CD4-positive, alpha-beta T cell treated with Interleukin-15 for 1 hour (primary cell): ENCODE data around the gene UGT1A1.

Experiments used
- DNase-seq: peaks from one replicate; pipeline ENCODE4 v3.0.0-alpha.2; 2020

Gene UGT1A1

DNA sequence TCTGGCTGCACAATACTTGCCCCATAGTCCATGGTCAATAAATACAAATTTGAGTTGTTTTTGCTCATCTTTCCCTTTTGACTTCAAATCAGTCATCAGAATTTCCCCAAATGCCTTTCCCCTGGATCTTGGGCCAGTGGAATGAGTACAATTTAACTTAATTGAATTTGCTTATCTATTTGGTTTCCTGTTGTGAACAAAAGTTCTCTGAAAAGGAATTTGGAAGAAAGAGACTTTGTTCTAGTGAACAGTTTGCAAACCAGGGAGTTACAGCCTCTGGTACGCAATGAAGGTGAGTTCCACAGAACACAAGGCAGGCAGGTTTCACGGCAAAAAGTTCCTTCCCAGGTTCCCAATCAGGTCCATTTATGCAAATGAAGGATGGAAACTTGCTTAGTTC is 1.2 kb upstream of the UGT1A1 start:
- DNase-seq = no peak

- DNase-seq = no peak
Measured at GRCh38 chr2:233761040-233761769, 1.1 kb downstream of the UGT1A1 start.

- no peak for DNase-seq
Measured at GRCh38 chr2:233764264-233764663, 4.2 kb downstream of the UGT1A1 start.

GRCh38 chr2:233764761-233765160 is 4.7 kb downstream of the UGT1A1 start:
- DNase-seq = no peak

DNA sequence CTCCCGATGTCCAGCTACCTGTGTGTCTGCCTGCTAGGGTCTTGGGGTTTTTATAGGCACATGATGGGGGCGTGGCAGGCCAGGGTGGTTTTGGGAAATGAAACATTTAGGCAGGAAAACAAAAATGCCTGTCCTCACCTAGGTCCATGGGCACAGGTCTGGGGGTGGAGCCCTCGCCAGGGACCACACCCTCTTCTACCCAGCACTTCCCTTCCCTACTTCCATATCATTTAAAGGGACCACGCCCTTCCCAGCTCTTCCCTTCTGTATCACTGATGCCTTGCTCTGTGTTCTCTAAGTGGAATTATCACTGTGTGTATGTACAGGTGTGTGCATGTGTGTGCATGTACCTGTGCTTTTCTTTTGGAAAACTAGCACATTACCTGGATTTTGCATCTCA is 6.3 kb downstream of the UGT1A1 start:
- no peak for DNase-seq

DNA sequence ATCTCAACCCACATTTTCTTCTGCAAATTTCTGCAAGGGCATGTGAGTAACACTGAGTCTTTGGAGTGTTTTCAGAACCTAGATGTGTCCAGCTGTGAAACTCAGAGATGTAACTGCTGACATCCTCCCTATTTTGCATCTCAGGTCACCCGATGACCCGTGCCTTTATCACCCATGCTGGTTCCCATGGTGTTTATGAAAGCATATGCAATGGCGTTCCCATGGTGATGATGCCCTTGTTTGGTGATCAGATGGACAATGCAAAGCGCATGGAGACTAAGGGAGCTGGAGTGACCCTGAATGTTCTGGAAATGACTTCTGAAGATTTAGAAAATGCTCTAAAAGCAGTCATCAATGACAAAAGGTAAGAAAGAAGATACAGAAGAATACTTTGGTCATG is 8.0 kb downstream of the UGT1A1 start:
- DNase-seq = no peak

- no peak for DNase-seq
Measured at GRCh38 chr2:233769260-233769659, 9.2 kb downstream of the UGT1A1 start.

GRCh38 chr2:233772153-233772552 is 12.1 kb downstream of the UGT1A1 start:
- no peak for DNase-seq

- DNase-seq = no peak
Measured at GRCh38 chr2:233772583-233772982, 12.5 kb downstream of the UGT1A1 start.

- DNase-seq = no peak
Measured at GRCh38 chr2:233773854-233774253, 13.8 kb downstream of the UGT1A1 start.

- no peak for DNase-seq
Measured at GRCh38 chr2:233775414-233775813, 15.3 kb downstream of the UGT1A1 start.

- no peak for DNase-seq
Measured at GRCh38 chr2:233778030-233778429, 18.0 kb downstream of the UGT1A1 start, which contains the start of gene MROH2A. Gene MROH2A, plus strand, starts transcription at chr2:233778330. Its CDS starts 1,029 bp downstream, at chr2:233779359.

DNA sequence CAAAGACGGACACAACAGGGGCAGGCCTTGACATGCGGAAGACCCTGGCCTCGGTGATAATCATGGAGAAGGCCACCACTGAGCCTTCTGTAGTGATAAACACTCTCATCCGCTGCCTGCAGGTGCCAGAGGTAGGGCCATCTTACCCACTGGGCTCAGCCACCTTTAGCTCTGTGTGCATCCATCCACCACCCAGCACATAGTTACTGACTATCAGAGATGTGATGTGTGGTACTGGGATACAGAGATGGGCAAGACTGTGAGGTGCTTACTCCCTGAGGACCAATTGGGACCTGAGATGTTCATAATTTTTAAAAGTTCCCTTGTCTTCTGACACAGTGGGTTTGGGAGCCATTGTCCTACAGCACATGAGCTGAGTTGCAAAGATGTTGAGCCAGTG is 19.7 kb downstream of the UGT1A1 start:
- no peak for DNase-seq

GRCh38 chr2:233780771-233781170 is 20.7 kb downstream of the UGT1A1 start:
- no peak for DNase-seq

GRCh38 chr2:233789554-233789953 is 29.5 kb downstream of the UGT1A1 start:
- no peak for DNase-seq

DNA sequence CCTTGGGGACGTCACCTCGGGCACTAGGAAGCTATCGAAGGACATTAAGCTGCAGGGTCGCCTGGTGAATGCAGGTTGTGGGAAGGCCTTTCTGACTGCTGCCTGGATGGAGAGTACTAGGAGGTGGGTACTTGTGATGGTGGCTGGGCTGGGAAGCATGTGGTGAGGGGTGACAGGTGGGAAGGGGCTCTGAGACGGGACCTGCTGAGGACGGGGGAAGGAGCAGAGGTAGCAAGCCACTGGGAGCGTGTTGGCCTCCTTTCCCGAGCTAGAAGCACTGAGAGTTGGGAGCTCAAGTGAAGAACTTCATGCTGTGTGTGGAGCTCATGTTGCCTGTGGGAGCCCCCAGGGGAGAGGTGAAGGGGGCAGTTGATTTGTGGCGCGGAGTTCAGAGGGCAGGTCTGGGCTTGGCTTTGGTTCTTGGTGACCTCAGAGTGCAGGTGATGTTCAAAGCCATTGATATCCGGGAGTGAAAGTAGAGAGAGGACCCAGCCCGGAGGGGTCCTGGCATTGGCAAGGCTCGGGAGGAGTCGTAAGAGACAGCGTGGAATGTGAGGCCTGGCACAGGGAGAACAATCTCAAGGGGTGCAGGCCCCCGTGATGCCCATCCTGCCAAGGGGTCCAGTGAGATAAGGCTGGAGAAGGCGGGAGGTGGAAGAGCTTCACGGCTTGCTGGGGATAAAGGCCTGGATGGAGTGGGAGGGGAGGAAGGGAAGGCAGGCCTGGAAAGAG is 31.2 kb downstream of the UGT1A1 start:
- DNase-seq = no peak

- DNase-seq = no peak
Measured at GRCh38 chr2:233791883-233792329, 31.8 kb downstream of the UGT1A1 start.

DNA sequence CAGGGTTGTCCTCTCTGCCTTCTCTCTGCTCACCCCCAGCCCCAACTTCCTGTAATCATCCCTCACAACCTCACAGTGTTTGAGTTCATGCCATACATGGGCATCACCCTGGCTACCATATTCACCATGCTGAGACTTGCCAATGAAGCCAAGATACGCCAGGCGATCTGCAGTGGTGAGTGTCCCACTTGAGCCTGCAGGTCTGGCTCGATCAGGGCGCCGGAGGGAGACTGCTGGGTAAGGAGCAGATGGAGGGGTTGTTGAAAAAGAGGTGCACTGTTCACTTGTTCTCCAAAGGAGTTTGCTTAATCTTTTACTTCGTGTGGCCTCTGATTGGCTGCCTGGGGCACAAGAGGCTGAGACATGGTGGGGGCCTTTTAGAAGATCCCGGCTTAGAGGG is 32.6 kb downstream of the UGT1A1 start:
- DNase-seq = no peak

GRCh38 chr2:233793465-233794127 is 33.5 kb downstream of the UGT1A1 start:
- DNase-seq = no peak

GRCh38 chr2:233794128-233794658 is 34.1 kb downstream of the UGT1A1 start:
- no peak for DNase-seq

DNA sequence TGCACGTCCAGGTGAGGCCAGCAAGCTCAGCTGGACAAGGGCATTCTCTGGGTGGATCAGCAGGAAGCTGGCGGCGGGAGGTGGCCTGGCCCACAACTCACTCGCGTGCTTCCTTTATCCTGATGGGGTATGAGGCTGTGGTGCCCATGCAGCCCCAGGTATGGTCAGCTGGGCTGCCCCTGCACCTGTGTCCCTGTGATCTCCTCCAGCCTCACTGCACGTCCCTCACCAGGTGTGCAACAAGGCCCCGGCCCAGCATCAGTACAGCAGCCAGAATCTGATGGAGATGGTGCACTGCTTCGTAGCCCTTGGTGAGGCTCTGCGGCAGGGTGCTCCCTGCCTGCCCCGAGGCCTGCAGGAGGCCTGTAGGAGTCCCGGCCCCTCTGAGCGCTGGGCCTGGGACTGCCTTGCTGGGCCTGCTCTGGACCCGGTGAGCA is 35.7 kb downstream of the UGT1A1 start:
- no peak for DNase-seq

DNA sequence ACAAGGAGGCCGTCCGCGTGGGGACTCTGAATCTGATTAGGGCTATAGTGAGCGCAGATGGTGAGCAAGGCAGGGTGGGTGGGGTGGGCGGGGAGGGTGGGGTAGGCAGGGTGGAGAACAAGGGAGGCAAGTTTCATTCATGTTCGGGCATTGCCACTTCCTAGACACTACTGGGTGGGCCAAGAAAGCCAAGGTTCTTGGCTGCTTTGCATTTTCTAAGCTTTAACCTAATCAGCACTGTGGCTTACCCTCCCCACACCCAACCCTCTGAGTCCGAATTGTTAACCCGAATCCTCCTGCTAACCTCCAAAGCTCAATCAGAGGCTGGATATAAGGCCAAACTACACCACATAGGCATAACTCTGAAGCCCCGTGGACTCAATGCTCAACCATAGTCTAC is 36.2 kb downstream of the UGT1A1 start:
- no peak for DNase-seq

GRCh38 chr2:233798335-233799086 is 38.4 kb downstream of the UGT1A1 start:
- DNase-seq = no peak
